Measurements from ENCODE around the gene NEU3. TPM values are rescaled to one million over a fixed set of nuclear protein-coding genes. Genes with fewer than 3 reads are reported as not detected.

Gene NEU3
- total RNA-seq, 2 donors from 2014 or later, result 3.0 to 8.4 TPM

DNA sequence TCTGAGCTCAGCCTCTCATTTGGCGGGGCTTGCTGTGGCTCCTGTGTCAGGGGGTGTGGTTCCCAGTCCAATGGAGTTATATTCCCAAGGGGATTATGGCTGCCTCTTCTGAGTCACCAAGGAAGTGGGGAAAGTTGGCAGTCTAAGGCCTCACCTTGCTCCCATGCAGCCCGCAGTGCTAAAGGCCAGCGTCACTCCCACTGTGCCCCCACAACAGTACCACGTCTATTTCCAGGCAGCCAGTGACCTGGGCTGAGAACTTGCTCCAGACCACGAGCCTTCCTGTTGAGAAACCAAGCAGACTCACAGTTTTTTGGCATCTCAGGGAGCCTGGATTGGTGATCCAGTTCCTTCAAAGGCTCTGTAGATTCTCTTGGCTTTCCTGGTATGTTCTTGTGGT is 62.3 kb downstream of the NEU3 start:
- DNase-seq (ENCODE audit: low spot score), result no peak

GRCh38 chr11:75052457-75052856 is 63.7 kb downstream of the NEU3 start:
- no peak overlapping the region for H3K4me3 ChIP-seq
- no peaks in the 10 kb centered on the region for H3K27me3 ChIP-seq
- no peak for DNase-seq (ENCODE audit: low spot score)
- peaks cover 0 to 19% of the 10 kb centered on the region in 2 donors for H3K9me3 ChIP-seq
- no peaks in the 10 kb centered on the region for H3K4me1 ChIP-seq
- no peaks in the 10 kb centered on the region for H3K36me3 ChIP-seq
- TF ChIP-seq, protein P1, sequence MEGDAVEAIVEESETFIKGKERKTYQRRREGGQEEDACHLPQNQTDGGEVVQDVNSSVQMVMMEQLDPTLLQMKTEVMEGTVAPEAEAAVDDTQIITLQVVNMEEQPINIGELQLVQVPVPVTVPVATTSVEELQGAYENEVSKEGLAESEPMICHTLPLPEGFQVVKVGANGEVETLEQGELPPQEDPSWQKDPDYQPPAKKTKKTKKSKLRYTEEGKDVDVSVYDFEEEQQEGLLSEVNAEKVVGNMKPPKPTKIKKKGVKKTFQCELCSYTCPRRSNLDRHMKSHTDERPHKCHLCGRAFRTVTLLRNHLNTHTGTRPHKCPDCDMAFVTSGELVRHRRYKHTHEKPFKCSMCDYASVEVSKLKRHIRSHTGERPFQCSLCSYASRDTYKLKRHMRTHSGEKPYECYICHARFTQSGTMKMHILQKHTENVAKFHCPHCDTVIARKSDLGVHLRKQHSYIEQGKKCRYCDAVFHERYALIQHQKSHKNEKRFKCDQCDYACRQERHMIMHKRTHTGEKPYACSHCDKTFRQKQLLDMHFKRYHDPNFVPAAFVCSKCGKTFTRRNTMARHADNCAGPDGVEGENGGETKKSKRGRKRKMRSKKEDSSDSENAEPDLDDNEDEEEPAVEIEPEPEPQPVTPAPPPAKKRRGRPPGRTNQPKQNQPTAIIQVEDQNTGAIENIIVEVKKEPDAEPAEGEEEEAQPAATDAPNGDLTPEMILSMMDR (IDR thresholded peaks at IDR 0.05), result no peak
- no peak overlapping the region for H3K27ac ChIP-seq

More for the DNA sequence above, 62.3 kb downstream of the NEU3 start:
- no peaks in the 10 kb centered on the region for H3K27me3 ChIP-seq
- H3K4me1 ChIP-seq, result no peaks in the 10 kb centered on the region
- H3K36me3 ChIP-seq, result no peaks in the 10 kb centered on the region
- TF ChIP-seq, protein P1 (IDR thresholded peaks at IDR 0.05), result no peak
- H3K9me3 ChIP-seq, result peaks cover 0 to 19% of the 10 kb centered on the region in 2 donors
- H3K4me3 ChIP-seq, result no peak overlapping the region
- H3K27ac ChIP-seq, result no peak overlapping the region

GRCh38 chr11:75055511-75055910 is 66.8 kb downstream of the NEU3 start:
- Histone ChIP-seq H3K4me3 (no peak overlapping the region), H3K4me1 (no peaks in the 10 kb centered on the region), H3K27me3 (no peaks in the 10 kb centered on the region), H3K27ac (no peak overlapping the region), H3K36me3 (no peaks in the 10 kb centered on the region), H3K9me3 (peaks cover 0 to 19% of the 10 kb centered on the region in 2 donors)
- TF ChIP-seq, protein P1 (IDR thresholded peaks at IDR 0.05), result no peak
- DNase-seq (ENCODE audit: low spot score), result no peak

- H3K27me3 ChIP-seq, result no peaks in the 10 kb centered on the region
- no peak overlapping the region for H3K27ac ChIP-seq
- H3K4me1 ChIP-seq, result no peaks in the 10 kb centered on the region
- H3K36me3 ChIP-seq, result no peaks in the 10 kb centered on the region
- H3K9me3 ChIP-seq, result peaks cover 0 to 19% of the 10 kb centered on the region in 2 donors
- no peak overlapping the region for H3K4me3 ChIP-seq
- TF ChIP-seq, protein P1 (IDR thresholded peaks at IDR 0.05), result no peak
- no peak for DNase-seq (ENCODE audit: low spot score)
Measured at GRCh38 chr11:75056814-75057213, 68.1 kb downstream of the NEU3 start.

- TF ChIP-seq, protein P1 (IDR thresholded peaks at IDR 0.05), result no peak
- Histone ChIP-seq H3K4me3 (no peak overlapping the region), H3K9me3 (no peaks in the 10 kb centered on the region), H3K27ac (no peak overlapping the region), H3K27me3 (no peaks in the 10 kb centered on the region), H3K36me3 (no peaks in the 10 kb centered on the region), H3K4me1 (no peaks in the 10 kb centered on the region)
- no peak for DNase-seq (ENCODE audit: low spot score)
Measured at GRCh38 chr11:75059299-75059698, 70.6 kb downstream of the NEU3 start.

- TF ChIP-seq, protein P1 (IDR thresholded peaks at IDR 0.05), result no peak
Measured at GRCh38 chr11:75063741-75064314, 75.1 kb downstream of the NEU3 start.

More at GRCh38 chr11:75063741-75064314, 75.1 kb downstream of the NEU3 start:
- no peak for DNase-seq (ENCODE audit: low spot score)
- Histone ChIP-seq H3K27ac (no peak overlapping the region), H3K27me3 (no peaks in the 10 kb centered on the region), H3K36me3 (no peaks in the 10 kb centered on the region), H3K9me3 (no peaks in the 10 kb centered on the region), H3K4me1 (no peaks in the 10 kb centered on the region), H3K4me3 (no peak overlapping the region)

Data from right atrium auricular region (tissue), 2 donors.